Ishikawa (cell line): Measurements from ENCODE around the gene LRRC15.

ENCODE experiments used
- MAX ChIP-seq: IDR thresholded peaks from 2 replicates; pipeline ENCODE4 v1.6.1; 2012
- RAD21 ChIP-seq: IDR thresholded peaks from 2 replicates; pipeline ENCODE4 v1.6.1; 2012; ENCODE audit warnings: low read depth
- TAF1 ChIP-seq: IDR thresholded peaks from 2 replicates; pipeline ENCODE4 v1.6.1; 2012; ENCODE audit warnings: low read depth, mild to moderate bottlenecking

DNA sequence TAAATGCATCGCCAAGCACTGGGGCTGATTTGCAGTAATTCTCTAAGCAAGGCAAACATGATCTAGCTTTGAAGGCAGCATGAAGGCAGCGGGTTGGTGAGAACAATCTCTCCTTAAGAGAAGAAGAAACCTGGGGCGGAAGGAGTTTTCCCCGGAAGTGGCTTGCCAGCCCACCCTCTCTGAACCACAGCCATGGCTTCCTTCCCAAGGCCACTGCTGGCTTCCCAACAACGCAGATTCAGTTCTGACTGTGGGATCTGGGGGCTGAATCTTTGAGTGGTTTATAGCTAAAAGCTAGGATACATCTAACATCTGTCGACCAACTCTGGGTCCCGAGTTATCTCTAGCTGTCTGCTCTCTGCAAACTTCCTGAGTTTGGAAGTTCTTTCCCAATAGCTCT lies 14.2 kb downstream of the LRRC15 start:
- TF ChIP-seq MAX (no peak), TAF1 (no peak), RAD21 (no peak)
